SW480 (cell line): ENCODE results near the gene RAB40C.

ENCODE experiments used
- DNase-seq: peaks from one replicate; pipeline ENCODE4 v3.0.0-alpha.2; 2016; ENCODE audit warnings: low spot score

Gene RAB40C

DNA sequence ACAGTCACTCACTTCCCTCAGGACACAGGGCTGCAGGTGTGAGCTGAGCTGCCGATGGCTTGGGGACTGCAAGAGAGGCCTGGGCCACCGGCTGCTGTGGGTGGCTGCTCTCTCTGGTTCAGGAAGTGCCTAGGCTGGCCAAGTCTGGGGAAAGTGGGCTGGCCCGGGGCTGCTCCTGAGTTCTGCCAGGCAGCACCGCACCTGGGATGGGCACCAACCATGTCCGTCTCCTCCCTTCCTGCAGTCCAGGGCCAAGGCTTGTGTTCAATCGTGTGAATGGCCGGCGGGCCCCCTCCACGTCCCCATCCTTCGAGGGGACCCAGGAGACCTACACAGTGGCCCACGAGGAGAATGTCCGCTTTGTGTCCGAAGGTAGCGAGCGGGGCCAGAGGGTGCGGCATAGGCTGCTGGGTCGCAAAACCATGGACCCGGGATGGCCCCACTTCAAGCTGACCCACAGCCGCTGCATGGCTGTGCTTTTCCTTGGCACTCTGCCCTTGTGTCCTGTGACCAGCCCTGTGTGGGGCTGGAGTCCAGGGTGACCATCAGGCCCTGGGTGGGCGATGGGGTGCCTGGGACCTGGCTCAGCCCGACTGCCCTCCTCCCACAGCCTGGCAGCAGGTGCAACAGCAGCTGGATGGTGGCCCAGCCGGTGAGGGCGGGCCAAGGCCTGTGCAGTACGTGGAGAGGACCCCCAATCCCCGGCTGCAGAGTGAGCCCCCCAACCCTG lies 57.5 kb downstream of the RAB40C start:
- DNase-seq, result no peak

DNA sequence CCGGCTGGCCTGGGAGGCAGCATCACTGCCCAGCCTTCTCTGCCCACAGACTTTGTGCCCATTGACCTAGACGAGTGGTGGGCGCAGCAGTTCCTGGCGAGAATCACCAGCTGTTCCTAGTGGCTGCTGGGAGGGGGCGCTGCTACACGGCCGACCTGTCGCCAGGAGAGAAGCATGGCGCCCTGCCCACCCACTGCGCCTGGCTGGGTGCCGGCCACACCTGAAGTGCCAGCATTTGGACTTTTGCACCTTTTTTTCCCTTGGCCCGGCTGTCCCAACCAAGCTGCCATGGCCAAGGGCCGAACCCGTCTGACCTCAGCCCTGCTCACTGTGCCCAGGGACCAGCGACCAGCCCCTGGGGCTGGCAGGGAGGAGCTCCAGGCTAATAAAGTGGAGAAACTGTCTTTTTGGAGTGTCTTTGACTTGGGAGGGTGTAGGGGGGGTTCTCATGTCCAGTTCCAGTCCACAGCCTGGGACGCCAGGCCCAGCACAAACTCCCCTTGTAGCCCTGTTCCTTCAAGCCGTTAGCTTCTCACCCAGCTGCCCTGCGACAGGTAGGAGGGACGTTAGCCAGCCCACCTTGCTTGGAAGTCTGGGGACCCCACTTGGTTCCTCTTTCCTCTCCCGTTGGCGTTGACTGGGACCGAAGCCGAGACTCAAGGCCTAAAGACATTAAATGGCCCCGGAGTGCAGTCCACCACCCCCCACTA lies 58.4 kb downstream of the RAB40C start:
- peak; percentile 74 for DNase-seq

DNA sequence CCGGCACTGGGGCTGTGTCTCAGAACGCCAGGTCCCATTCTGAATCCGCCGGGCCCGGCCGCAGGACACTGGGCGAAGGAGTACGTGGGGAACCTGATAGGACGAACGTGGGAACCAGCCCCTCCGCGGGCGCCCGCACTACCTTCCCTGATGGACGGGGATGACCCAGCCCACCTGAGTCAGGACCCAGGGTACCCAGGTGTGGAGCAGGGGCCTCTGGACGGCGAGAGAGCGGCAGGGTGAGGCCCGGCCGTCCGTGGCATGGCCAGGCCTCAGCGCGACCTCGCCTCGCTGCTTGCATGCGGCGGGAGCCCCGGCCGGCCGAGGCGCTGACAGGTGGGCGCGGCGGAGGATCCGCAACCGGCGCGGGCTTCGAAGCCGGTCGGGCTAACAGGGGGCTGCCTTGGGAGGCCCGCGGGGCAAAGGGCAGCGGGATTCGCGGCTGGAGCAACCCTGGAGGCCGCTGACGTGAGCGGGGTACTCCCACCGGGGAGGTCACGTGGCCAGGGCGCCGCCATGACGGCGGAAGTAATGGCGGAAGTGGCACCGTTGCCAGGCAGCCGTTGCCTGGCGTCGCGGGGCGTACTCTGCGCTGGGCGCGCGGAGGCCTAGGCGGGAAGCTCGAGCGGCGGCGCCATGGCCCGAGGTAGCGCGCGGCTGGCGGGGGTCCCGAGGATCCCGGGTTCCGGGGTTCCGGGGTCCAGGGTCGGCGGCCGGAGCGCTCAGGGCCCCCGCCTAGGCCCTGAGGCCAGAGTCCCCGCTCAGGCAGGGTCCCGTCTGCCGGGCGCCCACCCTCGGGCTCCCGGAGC lies 59.1 kb downstream of the RAB40C start, which contains the start of gene WDR90:
TSS of gene WDR90 (plus strand) at position 585 of the 809 bp plus-strand sequence. CDS start at position 637, 52 bp downstream.
- DNase-seq, result peak; percentile 89

DNA sequence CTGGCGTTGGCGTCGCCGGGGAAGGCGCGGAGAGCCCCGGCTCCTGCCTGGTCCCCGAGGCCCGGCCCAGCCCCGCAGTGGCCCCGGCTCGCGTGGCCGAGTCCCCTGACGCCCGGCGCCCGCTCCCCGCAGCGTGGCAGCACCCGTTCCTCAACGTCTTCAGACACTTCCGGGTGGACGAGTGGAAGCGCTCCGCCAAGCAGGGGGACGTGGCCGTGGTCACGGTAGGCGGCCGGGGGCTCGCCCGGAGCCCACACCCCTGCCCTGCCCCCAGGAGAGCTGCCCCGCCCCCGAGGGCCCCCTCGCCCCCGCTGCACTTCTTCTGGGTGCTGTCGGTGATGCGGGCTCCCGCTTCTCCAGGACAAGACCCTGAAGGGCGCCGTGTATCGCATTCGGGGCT lies 59.8 kb downstream of the RAB40C start:
- DNase-seq, result no peak

DNA sequence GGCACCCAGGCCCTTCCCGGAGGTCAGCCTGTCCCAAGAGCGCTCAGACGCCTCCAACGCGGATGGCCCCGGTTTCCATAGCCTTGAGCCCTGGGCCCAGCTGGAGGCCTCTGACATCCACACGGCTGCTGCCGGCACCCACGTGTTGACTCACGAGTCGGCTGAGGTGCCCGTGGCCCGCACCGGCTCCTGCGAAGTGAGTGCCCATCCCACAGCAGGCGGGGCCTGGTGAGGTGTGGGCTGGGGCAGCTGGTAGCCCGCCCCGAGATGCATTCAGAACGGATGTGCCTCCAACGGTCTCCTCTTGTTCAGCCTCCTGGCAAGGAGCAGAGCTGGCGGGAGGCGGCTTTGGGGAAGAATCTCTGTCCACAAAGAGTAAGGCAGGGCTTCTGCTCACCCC lies 62.0 kb downstream of the RAB40C start:
- no peak for DNase-seq

DNA sequence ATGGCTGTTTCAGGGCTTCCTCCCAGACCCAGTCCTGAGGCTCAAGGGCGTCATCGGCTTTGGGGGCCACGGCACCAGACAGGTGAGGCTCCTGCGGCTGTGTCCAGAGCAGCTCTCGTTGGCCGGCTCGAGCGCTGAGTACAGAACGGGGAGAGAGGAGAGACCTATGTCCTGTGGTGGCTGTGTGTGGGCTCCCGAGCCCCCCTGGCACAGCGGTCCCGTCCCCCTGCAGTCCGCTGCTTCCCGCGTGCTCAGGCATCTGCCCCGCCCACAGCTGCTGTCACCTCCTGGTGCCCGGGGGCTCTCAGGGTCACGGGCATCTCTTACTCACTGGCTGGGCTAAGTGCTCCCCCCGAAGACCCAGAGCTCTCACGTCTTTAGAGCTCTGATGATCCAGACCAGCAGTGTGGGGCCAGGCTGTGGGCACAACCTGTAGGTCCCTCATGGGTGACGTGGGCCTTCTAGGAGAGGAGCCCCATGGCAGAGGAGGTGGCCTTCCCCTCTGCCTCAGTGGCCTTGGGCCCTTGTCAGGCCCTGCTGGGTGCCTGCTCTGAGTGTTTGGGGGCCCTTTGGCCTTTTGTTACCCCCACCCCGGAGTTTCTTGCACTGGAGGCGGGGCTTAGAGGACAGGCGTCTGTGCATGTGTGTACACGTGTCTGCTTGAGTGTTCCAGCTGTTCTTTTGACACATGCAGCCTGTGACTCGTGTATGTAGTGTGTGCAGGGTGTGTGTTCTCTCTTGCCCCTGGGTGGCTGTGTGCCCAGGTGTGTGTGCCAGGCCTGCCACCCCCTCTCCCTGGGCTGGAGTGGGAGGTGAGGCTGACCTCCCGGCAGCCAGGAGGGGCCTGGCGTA lies 62.8 kb downstream of the RAB40C start:
- DNase-seq, result no peak

DNA sequence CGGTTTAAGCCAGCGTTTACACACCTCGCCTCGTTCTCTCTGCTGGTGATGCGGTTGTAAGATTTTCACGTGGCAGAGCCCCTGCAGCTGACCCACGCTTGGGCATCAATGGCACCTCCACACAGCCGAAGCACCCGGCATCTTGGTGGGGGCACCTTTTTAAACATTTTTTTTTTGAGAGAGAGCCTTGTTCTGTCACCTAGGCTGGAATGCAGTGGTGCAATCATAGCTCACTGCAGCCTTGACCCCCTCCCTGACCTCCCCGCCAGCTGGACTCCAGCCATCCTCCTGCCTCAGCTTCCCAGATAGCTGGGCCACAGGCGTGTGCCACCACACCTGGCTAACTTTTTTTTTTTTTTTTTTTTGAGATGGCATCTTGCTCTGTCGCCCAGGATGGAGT lies 64.2 kb downstream of the RAB40C start:
- no peak for DNase-seq

DNA sequence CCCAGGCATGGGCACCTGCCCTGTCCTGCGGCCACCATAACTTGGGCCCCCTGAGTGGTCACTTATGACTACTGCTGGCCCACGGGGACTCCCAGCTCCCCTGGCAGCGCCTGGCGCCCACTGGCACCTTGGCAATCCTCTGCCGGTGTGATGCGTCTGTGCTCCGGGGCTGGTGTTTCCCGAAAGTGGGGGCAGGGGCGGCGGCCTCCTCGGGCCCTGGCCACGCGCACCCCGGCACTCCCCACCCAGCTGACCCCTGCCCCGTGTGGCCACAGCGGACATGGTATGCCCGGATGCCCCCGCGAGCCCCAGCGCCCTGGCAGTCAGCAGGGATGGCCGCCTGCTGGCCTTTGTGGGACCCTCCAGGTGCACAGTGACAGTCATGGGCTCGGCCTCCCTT lies 67.6 kb downstream of the RAB40C start:
- DNase-seq, result no peak

DNA sequence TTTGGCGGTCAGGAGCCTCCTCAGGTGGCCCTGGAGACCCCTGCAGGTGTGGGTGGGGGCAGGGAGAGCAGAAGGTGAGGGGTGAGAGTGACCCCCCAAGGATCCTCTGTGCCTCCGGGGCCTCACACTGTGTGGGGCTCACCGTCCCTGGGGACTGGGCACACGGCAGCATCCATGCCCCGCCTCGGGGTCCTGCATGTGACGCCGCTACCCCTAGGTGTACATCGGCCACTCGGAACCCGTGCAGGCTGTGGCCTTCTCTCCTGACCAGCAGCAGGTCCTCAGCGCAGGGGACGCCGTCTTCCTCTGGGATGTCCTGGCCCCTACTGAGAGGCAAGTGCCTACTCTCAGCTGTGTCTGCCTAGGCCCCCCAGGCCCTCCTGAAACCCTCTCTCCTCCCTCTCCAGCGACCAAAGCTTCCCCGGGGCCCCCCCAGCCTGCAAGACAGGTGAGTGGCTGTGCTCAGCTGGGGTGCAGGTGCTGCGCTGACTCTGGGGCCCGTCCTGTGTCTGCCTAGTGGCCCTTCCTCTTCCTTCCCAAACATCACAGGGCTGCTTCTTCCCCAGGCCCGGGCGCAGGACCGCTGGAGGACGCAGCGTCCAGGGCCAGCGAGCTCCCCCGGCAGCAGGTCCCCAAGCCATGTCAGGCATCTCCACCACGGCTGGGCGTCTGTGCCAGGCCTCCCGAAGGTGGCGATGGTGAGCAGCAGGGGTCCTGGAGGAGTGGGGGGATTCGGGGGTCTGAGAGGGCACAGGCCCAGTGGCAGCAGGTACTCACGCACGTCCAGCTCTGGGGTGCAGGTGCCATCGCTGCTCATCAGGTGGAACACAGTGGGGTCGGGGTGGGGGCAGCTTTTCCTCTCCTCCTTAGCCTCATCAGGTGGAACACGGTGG lies 69.1 kb downstream of the RAB40C start:
- no peak for DNase-seq

DNA sequence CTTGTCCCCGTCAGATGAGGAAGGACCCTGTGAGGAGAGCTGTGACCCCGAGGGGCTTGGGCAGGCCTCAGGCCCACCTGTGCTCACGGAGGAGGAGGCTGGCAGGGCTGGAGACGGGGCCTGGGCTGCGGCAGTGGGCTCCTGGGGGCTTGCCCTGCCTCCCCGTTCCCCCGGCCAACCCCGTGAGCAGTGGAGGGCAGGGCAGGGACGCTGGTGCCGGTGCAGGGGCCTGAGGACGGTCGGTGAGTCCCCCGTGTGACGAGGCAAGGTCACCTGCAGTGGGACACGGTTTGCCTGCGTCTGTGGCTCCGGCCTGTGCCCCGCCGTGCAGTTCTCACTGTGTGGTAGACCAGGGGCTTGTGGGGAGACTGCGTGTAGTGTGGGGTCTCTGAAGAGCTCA lies 69.8 kb downstream of the RAB40C start:
- DNase-seq, result no peak

DNA sequence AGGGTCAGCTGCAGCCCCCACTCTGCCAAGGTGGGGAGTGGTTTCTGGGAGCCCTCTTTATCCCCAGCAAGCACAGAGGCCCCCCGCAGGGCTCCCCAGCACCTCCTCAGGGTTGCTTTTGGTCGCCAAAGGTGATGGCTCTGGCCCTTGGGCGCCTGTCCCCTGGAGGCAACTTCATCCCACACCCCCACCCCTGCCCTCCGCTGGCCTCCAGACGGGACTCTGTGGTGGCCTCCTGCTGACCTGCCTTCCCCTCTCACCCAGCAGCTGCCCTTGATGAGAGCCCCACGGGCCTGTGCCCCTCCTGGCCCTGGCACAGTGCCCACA lies 70.2 kb downstream of the RAB40C start:
- DNase-seq, result no peak

DNA sequence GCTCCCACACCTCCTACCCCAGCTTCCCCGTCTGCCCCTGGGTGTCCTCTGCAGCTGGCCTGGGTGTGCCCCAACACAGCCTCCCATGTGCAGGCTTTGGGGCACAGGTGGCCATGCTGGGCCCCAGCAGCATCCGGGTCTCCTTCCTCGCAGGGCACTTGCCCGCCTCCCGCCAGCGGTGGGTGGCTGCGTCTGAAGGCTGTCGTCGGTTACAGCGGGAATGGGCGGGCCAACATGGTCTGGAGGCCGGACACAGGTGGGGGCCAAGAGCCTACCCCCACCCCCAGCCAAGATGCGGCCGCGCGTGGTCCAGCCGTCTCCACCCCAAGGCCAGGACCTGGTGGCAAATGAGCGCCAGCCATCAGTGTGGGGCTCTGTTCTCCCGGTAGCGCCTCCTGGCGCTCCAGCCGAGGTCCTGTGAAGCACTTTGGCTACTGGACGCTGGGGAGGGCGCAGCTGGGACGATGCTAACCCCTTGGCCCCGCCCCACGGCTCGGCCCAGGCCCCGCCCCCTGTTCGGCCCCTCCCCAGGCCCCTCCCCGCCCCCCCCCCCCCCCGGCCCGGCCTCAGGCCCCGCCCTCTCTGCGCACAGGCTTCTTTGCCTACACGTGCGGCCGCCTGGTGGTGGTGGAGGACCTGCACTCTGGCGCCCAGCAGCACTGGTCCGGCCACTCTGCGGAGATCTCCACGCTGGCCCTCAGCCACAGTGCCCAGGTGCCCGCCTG lies 70.8 kb downstream of the RAB40C start:
- peak; percentile 58 for DNase-seq

DNA sequence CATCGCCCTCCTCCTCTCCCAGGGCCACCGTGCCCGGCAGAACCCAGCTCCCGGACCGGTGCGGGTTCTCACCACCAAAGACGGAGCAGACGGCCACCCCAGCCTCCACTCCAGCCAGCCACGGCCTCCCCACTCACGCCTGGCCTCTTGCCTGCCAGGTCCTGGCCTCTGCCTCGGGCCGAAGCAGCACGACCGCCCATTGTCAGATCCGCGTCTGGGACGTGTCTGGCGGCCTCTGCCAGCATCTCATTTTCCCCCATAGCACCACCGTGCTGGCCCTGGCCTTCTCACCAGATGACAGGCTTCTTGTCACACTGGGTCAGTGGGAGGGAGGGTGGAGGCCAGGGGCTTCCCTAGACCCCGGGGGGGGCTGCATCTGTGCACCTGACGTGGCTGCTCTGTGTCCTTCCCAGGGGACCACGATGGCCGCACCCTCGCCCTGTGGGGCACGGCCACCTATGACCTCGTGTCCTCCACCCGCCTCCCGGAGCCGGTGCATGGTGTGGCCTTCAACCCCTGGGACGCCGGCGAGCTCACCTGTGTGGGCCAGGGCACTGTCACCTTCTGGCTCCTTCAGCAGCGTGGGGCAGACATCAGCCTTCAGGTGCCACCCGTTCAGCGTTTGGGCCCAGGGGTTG lies 71.4 kb downstream of the RAB40C start:
- no peak for DNase-seq

DNA sequence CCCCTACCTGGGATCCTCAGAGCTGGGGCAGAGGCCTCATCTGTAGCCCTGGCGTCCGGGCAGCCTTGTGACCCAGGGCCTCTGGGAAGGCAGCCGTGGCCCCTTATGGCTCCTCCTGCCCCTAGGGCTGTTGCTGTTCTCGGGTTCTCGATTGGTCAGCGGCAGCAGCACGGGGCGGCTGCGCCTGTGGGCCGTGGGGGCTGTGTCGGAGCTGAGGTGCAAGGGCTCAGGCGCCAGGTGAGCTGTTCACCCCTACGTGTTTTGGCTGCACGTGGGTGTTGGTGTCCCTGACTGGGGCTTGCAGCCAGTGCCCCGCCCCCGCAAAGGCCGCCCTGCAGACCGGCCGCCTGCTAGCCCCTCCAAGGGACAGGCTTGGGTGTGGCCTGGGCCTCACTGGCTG lies 72.2 kb downstream of the RAB40C start:
- DNase-seq, result no peak

DNA sequence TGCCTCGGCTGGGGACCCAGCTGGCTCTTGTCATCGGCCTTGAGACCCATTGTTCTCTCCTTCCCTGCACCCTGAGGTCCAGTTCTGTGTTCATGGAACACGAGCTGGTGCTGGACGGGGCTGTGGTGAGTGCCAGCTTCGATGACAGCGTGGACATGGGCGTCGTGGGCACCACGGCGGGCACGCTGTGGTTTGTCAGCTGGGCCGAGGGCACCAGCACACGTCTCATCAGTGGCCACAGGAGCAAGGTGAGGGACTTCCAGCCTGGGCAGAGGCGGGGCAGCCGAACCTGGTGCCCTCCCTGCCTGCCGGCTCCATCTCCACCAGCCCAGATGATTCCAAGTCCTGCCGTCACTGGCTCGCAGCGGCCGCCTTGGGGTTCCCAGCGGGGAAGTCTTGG lies 72.7 kb downstream of the RAB40C start:
- DNase-seq, result no peak

DNA sequence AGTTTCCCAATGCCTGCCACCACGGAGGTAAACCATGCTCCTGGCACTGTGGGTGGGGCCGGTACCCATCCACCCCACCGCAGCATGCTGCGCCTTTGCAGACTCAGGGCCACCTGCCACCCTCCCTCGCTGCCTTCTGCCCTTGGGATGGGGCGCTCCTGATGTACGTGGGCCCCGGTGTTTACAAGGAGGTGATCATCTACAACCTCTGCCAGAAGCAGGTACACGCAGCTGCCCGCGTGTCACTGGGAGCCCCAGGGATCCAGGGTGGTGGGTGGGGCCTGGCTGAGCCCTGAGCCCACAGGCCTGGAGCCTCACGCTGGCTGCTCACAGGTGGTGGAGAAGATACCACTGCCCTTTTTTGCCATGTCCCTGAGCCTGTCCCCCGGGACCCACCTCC lies 76.7 kb downstream of the RAB40C start:
- DNase-seq, result no peak

DNA sequence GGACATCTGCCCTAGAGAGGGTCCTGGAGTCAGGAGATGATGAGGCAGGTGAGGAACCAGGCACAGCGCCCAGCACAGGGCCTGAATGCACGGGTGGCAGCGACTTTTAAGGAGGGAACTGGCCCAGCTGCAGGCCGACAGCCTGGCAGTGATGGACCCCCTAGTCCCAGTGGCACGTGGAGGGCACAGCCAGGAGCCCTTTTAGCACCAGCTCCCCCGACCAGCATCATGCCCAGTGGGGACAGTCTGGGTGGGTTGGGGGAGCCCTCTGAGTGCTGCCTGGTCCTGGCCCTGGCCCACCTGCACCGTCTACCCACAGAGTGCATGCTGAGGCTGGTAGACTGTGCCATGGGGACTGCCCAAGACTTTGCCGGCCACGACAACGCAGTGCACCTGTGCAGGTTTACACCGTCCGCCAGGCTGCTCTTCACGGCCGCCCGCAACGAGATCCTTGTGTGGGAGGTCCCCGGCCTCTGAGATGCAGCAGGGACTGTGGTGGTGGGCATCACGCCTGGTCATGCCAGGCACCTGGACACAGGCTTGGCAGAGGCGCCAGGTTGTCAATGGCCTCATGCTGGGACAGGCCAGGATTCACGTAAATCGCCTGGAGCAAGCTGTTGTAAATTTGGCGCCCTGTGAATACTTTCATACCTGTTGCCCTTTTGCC lies 77.4 kb downstream of the RAB40C start:
- no peak for DNase-seq

DNA sequence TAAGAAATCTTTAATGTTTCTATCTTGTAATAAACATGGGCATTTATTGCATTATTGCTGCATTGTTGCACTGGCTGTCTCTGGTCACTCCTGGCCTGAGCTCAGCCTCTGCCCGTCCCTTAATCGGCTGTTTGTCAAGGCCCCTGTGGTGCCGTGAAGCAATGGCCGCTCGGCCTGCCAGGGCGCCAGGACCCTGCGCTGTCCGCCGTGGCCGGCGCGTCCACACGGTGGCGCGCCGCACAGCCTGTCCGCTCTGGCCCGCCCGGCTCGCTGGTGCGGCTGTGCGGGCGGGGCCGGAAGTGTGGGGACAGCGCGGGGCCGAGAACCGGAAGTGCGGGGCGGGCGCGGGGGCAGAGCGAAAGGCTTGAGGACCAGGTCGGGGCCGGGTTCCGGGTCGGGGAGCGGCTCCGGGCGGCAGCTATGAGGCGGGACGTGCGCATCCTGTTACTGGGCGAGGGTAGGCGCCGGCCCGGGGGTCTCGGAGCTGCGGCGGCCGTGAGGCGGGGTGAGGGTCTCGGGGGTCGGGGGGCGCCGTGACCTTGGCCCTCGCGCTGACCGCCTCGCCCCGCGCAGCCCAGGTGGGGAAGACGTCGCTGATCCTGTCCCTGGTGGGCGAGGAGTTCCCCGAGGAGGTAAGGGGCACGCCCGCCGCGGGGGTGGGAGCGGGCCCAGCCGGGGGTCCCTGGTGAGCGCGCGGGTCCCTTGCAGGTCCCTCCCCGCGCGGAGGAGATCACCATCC lies 78.1 kb downstream of the RAB40C start, which contains the start of gene RHOT2:
TSS of gene RHOT2 (plus strand) at position 353 of the 739 bp plus-strand sequence. CDS start at position 421, 68 bp downstream.
- peak; percentile 87 for DNase-seq
